NCI-H2227 (cell line): ENCODE measurements around the gene C11orf21.
"Not testable (repeated sequence)": the region's sequence is repeated elsewhere in the genome, so short reads cannot be mapped to it uniquely, and the experiment has no call there.

Experiments
- DNase-seq: peaks from one replicate; lab custom pipeline; 2025; ENCODE audit not compliant: unreplicated experiment; lab: John Stamatoyannopoulos, UW

C11orf21 gene

GRCh38 chr11:2297623-2298030 is 4.1 kb downstream of the C11orf21 start:
- no peak for DNase-seq

- no peak for DNase-seq
Measured at GRCh38 chr11:2296913-2297622, 4.7 kb downstream of the C11orf21 start.

GRCh38 chr11:2295971-2296912 is 5.5 kb downstream of the C11orf21 start:
- DNase-seq: no peak

GRCh38 chr11:2294926-2295290 is 6.8 kb downstream of the C11orf21 start:
- no peak for DNase-seq

GRCh38 chr11:2293984-2294925 is 7.5 kb downstream of the C11orf21 start:
- DNase-seq: no peak

- no peak for DNase-seq
Measured at GRCh38 chr11:2293531-2293971, 8.2 kb downstream of the C11orf21 start.

GRCh38 chr11:2290351-2290841 is 11.3 kb downstream of the C11orf21 start:
- no peak for DNase-seq

- DNase-seq: no peak
Measured at GRCh38 chr11:2289859-2290258, 11.9 kb downstream of the C11orf21 start.

- DNase-seq: no peak
Measured at GRCh38 chr11:2289350-2289749, 12.4 kb downstream of the C11orf21 start.

GRCh38 chr11:2287091-2287490 is 14.6 kb downstream of the C11orf21 start:
- DNase-seq: no peak

- not testable (repeated sequence) for DNase-seq
Measured at GRCh38 chr11:2286350-2286749, 15.4 kb downstream of the C11orf21 start.

- no peak for DNase-seq
Measured at GRCh38 chr11:2280208-2280607, 21.5 kb downstream of the C11orf21 start.

- DNase-seq: no peak
Measured at GRCh38 chr11:2277933-2278523, 23.7 kb downstream of the C11orf21 start.

- no peak for DNase-seq
Measured at GRCh38 chr11:2277008-2277346, 24.7 kb downstream of the C11orf21 start.

GRCh38 chr11:2276280-2277007 is 25.3 kb downstream of the C11orf21 start:
- DNase-seq: no peak

- DNase-seq: no peak
Measured at GRCh38 chr11:2275334-2276279, 26.1 kb downstream of the C11orf21 start.

- no peak for DNase-seq
Measured at GRCh38 chr11:2273771-2274170, 27.9 kb downstream of the C11orf21 start.

- DNase-seq: no peak
Measured at GRCh38 chr11:2273311-2273710, 28.4 kb downstream of the C11orf21 start.

- DNase-seq: no peak
Measured at GRCh38 chr11:2272946-2273280, 28.8 kb downstream of the C11orf21 start.
